Measurements from ENCODE around the gene BEX1. TPM values are rescaled to one million over a fixed set of nuclear protein-coding genes. Genes with fewer than 3 reads are reported as not detected.

The BEX1 gene
- total RNA-seq, 1 donor from 2014 or later, result 7.0 TPM

GRCh38 chrX:103100484-103100883, 36.5 kb upstream of the BEX1 start:
- Mint-ChIP-seq H3K36me3 (ENCODE audit: low read depth) (no peaks in the 10 kb centered on the region), H3K4me3 (ENCODE audit: unreplicated experiment) (no peak overlapping the region), H3K9me3 (ENCODE audit: low read depth) (no peaks in the 10 kb centered on the region), H3K27me3 (ENCODE audit: low read depth) (no peaks in the 10 kb centered on the region), H3K27ac (ENCODE audit: unreplicated experiment) (no peak overlapping the region), H3K4me1 (ENCODE audit: low read depth) (peaks cover 8% of the 10 kb centered on the region)
- DNase-seq (ENCODE audit: low spot score), result no peak
- TF ChIP-seq CTCF (IDR thresholded peaks at IDR 0.05), result no peak

GRCh38 chrX:103099691-103100090, 35.7 kb upstream of the BEX1 start:
- Mint-ChIP-seq H3K27me3 (ENCODE audit: low read depth) (no peaks in the 10 kb centered on the region), H3K4me1 (ENCODE audit: low read depth) (peaks cover 8% of the 10 kb centered on the region), H3K27ac (ENCODE audit: unreplicated experiment) (no peak overlapping the region), H3K4me3 (ENCODE audit: unreplicated experiment) (no peak overlapping the region), H3K36me3 (ENCODE audit: low read depth) (no peaks in the 10 kb centered on the region), H3K9me3 (ENCODE audit: low read depth) (no peaks in the 10 kb centered on the region)
- TF ChIP-seq CTCF (IDR thresholded peaks at IDR 0.05), result no peak
- DNase-seq (ENCODE audit: low spot score), result no peak

- H3K27ac Mint-ChIP-seq (ENCODE audit: unreplicated experiment), result no peak overlapping the region
- no peaks in the 10 kb centered on the region for H3K27me3 Mint-ChIP-seq (ENCODE audit: low read depth)
- TF ChIP-seq CTCF (IDR thresholded peaks at IDR 0.05), result no peak
- no peak overlapping the region for H3K4me3 Mint-ChIP-seq (ENCODE audit: unreplicated experiment)
- no peak for DNase-seq (ENCODE audit: low spot score)
- H3K4me1 Mint-ChIP-seq (ENCODE audit: low read depth), result peaks cover 8% of the 10 kb centered on the region
- H3K9me3 Mint-ChIP-seq (ENCODE audit: low read depth), result no peaks in the 10 kb centered on the region
- no peaks in the 10 kb centered on the region for H3K36me3 Mint-ChIP-seq (ENCODE audit: low read depth)
Measured at GRCh38 chrX:103098488-103098887, 34.5 kb upstream of the BEX1 start.

- H3K9me3 Mint-ChIP-seq (ENCODE audit: low read depth), result no peaks in the 10 kb centered on the region
- H3K4me3 Mint-ChIP-seq (ENCODE audit: unreplicated experiment), result no peak within 1 kb of the TSS
- TF ChIP-seq CTCF (IDR thresholded peaks at IDR 0.05), result no peak
- no peaks in the 10 kb centered on the region for H3K4me1 Mint-ChIP-seq (ENCODE audit: low read depth)
- no peak within 1 kb of the TSS for H3K27ac Mint-ChIP-seq (ENCODE audit: unreplicated experiment)
- no peaks in the 10 kb centered on the region for H3K27me3 Mint-ChIP-seq (ENCODE audit: low read depth)
- DNase-seq (ENCODE audit: low spot score), result no peak
- no peaks in the 10 kb centered on the region for H3K36me3 Mint-ChIP-seq (ENCODE audit: low read depth)
Measured at GRCh38 chrX:103092942-103093341, 29.0 kb upstream of the BEX1 start, which contains the start of gene NXF3. Gene NXF3 (minus strand): TSS chrX:103093143. CDS start chrX:103093023, 120 bp downstream.

GRCh38 chrX:103081051-103081450, 17.1 kb upstream of the BEX1 start:
- TF ChIP-seq CTCF (IDR thresholded peaks at IDR 0.05), result no peak
- Mint-ChIP-seq H3K27me3 (ENCODE audit: low read depth) (peaks cover 3% of the 10 kb centered on the region), H3K27ac (ENCODE audit: unreplicated experiment) (no peak overlapping the region), H3K9me3 (ENCODE audit: low read depth) (peaks cover 4% of the 10 kb centered on the region), H3K36me3 (ENCODE audit: low read depth) (no peaks in the 10 kb centered on the region), H3K4me3 (ENCODE audit: unreplicated experiment) (no peak overlapping the region), H3K4me1 (ENCODE audit: low read depth) (no peaks in the 10 kb centered on the region)
- no peak for DNase-seq (ENCODE audit: low spot score)
